ENCODE data around the gene TRPM7.

- TF ChIP-seq EGR1 (IDR thresholded peaks at IDR 0.05) (no peak), FOXM1 (IDR thresholded peaks at IDR 0.05; ENCODE audit: borderline replicate concordance, low read depth) (no peak), EP300 (IDR thresholded peaks at IDR 0.05; ENCODE audit: borderline replicate concordance) (no peak)
Observed at GRCh38 chr15:50697109-50697797, 10.7 kb upstream of the TRPM7 start.
